IPS-NIHi11 (cell line): ENCODE data around the gene OR11A1.

Experiments used
- DNase-seq: peaks from one replicate; pipeline ENCODE4 v3.0.0; 2012; ENCODE audit warnings: mixed read lengths, low spot score

OR11A1 gene, protein sequence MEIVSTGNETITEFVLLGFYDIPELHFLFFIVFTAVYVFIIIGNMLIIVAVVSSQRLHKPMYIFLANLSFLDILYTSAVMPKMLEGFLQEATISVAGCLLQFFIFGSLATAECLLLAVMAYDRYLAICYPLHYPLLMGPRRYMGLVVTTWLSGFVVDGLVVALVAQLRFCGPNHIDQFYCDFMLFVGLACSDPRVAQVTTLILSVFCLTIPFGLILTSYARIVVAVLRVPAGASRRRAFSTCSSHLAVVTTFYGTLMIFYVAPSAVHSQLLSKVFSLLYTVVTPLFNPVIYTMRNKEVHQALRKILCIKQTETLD

DNA sequence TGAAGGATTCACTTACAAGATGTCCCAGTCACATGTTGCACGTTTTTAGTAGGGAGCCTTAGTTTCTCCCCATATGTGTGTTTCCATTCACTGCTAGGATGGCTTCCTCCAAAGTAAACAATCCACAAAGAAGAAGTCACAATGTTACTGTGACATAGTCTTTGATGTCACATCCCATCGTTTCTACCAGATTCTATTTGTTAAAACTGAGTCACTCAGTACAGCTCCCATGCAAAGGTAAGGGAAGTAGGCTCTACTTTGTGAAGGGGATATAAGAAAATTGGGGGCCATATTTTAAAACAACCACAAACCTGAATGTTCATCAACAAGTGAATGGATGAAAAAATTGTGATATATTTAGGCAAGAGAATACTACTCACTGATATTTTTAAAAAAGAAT lies at the start of gene OR11A1, which contains the start of gene OR2H1:
Gene OR11A1, minus strand, starts transcription at position 101 of the 400 bp plus-strand sequence. CDS start 29,430 bp downstream, outside the sequence.
Gene OR2H1, plus strand, starts transcription at position 185 of the 400 bp plus-strand sequence. CDS start 4,615 bp downstream, outside the sequence.
- DNase-seq: no peak

DNA sequence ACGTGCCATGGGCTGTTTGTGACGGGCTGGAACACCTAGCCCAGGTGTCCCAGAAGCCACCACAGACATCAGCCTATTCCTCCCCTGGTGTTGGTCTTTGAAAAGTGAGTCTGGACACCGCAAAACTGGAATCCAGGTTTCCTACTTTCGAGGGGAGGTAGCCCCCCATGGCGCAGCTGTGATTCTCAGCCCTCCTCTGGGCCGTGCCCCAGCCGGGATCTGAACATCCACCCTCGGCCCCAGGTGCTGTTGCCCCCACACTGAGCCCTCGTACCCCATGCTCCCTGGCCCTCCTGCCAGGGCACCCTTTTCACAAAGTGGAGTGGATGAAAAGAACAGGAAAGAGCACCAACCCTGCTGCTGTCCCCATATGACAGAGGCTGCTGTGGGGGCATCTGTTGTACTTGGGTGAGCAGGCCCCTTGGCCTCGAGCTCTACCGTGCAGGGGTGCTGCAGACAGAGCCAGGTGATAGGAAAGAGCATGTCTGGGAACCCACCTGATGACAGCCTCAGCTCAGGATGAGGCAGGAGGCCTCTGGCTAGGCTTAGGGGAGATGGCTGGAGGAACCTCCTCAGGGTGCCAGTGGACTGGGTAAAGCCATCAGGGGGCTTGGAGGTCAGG lies 49.7 kb upstream of the OR11A1 start:
- no peak for DNase-seq

DNA sequence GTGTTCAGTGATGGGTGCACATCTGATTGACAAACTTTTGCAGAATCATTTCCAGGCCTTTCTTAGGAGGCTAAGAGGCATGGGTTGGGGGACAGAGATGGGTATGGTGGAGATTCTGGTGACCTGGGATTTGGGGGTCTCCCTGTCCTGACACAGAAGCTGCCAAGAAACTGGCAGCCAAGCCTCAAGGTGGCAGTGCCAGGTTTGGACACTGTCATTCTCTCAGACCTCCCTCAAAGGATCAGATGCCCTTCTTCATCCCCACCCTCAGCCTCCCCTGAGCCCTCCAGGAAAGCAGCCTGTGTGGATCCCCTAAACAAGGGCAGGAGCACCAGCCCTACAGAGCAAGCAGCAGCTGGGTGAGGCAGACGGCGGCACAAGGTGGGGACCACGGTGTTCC lies 48.9 kb upstream of the OR11A1 start:
- no peak for DNase-seq

DNA sequence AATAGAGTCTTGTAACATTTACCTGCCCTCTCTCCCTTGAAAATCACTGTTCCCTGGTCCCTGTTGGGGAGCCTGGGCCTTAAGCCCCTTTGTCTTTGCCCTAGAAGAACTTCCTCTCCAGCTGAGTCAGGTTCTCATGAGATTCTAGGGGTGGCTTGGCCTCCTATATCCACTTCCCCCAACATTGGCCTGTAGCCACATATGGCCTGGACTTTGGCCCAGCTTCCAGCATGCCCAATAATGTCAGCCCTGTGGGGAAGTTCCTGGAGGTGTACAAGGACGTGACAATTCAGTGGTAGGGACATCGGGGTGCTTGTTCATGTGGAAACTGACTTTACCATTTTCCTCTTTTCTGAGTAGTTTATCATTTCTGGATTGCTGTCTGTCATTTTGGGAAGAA lies 48.1 kb upstream of the OR11A1 start:
- DNase-seq: no peak

DNA sequence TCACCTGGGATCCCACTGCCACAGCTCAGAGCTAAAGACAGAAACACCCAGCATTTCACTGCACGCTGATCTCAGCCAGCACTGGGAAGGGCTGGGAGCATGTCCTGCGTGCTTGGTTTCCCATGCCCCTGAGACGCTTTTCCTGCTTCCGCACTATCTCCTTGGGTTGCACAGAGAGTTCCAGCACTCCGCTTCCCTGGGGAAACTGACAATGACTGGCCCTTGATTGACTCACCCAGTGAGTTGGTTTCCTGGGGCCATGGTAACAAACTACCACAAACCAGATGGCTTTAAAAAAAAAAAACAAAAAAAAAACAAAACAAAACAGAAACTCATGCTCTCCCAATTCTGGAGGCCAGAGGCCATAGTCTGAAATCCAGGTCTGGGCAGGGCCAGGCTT lies 45.7 kb upstream of the OR11A1 start:
- DNase-seq: no peak

DNA sequence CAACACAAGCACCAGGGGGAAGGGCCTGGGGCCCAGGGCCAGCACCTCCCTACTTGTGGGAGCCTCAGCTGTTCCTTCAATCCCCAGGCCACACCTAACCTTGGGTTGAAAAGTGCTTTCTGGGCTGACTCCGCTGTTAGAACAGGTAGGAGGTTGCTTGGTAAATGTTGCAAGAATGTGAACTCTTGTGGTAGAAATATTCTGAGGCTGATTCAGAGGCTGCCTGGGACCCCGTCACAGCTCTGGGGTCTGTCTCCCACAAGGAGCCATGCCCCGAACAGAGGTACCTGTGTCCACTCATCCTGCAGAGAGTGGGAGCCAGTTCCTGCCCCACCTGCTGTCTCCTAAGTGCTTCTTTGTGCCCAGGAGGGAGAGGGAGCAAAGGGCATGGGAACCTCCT lies 45.3 kb upstream of the OR11A1 start:
- DNase-seq: no peak

DNA sequence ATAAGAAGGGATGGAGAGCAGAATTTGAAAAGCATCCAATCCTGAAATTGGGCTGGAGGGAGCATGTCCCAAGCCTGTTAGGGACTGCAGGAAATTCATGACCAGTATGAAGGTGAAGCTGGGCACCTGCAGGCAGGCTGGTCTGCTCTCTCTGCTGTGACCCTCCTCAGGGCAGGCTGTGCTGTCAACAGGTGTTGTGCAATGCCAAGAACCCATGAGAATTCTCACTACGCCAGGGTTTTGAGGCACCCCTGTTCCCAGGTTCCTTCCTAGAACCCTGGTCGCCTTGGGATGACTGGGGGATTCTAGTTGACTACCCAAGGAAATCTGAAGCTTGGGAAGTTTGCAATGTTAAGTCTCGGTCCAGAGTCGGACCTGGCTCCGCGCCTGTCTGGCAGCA lies 44.2 kb upstream of the OR11A1 start:
- no peak for DNase-seq

DNA sequence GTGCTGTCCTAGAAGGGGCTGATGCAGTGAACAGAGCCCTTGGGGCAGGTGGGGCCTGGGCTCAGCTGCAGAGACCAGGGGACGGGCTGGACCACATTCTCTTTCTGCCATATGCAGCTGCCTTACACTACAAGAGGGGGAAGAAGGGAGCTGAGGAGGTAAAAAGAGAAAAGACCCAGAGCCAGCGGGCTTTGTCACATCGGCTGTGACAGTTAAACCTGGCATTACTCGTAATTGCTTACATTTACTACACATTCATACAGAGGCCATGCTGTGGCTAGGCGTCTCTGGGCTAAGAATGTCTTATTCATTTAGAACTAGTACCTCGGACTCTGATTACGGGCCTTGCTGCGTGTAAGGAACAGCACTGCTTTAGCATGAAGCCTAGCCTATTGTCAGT lies 43.7 kb upstream of the OR11A1 start:
- DNase-seq: no peak

DNA sequence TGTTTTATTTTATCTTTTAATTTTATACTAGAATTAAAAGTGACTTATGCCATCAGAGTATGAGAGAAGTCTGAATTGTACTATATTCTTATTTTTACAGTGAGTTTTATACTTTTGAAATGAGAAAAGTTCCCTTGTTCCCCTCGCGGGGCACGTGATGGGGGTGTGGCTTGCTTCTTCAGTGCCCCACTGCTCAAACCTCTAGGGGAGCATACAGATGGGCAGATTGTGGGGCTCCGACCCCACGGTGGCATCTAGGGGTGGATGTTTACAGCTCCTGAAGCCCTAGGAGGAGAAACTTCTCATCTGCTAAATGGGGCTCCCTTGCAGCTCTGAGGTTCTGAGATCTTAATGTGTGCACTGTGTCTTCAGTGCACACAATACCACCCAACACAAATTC lies 42.8 kb upstream of the OR11A1 start:
- DNase-seq: no peak

DNA sequence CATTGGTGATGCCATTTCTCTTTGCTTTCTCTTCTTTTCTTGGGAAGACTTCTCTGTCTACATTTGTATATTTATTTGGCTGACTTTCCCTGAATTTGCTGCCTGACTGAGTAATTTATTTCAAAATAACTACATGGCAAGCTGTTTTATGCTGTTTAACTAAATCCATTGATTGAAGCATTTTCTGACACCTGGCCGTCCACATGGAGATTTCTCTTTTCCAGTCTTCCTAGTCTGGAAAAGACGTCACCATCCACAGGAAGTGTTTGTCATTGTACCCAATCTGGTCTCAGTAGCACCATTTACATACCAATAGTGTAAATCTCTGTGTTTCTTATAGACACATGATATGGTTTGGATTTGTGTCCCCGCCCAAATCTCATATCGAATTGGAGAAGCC lies 40.1 kb upstream of the OR11A1 start:
- DNase-seq: no peak

DNA sequence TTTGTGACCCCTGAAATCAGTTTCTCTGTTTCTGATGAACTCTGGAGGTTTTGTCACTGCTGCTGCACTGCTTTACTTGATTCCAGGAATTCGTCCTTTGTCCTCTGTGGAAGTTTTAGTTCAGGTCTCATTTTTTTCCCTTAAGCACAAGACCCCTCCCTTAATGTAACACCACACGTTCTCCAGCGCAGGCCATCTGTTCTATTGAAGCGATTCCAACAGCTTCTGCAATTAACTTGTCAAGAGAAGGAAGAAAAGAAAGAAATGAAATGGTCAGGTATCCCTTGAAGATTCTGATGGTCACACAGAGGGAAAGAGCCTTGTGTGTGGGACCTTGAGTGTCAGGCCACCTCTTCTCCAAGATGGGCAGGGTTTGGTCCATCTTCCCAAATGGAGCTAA lies 38.7 kb upstream of the OR11A1 start:
- no peak for DNase-seq

DNA sequence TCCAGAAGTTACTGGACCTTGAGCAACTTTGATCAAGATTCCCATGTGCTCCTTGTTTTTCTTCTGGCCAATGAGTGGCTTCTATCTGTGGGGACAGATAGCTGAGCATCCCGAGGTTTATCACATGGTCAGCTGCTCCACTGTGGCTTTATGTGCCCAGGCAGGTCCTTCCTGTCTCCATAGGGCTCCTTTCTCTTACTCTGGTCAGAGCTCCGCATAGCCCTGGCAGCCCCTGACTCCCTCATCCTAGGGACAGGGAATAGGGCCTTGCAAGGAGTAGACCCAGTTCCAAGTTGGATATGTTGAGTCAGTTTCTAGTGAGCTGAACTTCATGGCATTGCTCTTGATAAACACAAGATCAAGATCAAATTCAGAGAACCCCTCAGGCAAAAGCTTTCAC lies 37.3 kb upstream of the OR11A1 start:
- no peak for DNase-seq

DNA sequence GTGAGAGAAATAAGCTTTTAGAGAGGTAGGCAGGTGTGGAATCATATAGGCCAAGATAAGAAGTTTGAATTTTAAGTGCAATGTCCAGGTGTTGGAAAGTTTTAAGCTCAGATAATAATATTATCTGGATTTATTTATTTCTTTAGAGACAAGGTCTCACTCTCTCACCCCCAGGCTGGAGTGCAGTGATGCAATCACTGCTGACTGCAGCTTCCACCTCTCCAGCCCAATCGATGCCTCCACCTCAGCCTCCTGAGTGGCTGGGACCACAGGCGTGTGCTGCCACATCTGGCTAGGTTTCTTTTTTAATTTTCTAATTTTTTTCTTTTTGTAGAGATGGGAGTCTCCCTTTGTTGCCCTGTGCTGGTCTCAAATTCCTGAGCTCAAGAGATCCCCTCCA lies 36.4 kb upstream of the OR11A1 start:
- no peak for DNase-seq

DNA sequence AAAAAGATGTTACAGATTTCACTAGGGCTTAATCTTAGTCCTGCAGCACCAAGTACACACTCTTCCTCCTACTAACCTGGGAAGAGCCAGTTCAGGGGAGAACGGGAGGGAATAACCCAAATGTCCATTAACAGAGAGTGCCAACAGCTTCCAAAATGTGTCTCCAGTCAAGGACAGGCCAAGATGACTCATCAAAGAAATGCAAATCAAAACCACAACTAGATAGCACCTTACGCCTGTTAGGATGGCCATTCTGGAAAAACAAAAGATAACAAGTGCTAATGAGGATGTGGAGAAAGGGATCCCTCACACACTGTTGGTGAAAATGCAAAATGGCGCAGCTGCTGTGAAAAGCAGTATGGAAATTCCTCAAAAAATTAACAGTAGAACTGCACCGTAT lies 34.7 kb upstream of the OR11A1 start:
- no peak for DNase-seq

DNA sequence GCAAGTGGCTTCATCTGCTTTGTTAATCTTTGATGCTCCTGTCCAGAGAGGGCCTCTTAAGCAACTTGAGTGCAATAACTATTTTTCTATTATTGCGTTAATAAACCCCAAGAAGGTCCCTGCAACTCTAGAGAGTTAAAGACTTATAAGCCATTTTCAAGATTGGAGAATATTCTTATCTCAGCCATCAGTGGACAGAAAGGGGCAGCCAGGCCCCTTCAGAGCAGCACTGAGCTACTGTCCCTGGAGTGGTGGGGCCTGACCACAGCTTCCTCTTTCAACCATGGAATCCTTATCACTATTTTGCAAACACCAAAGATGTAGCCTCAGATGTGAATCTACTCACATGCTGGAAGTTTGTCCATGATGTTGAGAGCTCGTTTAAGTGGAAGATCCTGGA lies 33.7 kb upstream of the OR11A1 start:
- no peak for DNase-seq

DNA sequence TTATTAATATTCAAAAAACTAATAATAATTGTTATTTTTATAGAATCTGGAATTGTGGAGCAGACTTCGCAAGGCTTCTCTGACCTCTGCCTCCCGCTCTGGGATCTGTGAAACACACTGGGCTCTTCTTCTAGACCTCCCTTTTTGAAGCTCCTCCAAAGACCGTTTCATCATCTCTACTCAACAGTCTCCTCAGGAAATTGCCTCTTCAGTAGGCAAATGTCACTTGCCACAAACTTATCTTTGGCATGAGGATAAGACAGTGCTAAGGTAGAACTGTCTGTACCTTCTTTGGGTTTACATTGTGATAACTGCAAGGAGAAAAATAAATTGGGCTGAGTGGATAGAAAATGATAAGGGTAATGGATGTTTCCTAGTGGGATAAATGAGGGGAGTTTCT lies 33.2 kb upstream of the OR11A1 start:
- DNase-seq: no peak

DNA sequence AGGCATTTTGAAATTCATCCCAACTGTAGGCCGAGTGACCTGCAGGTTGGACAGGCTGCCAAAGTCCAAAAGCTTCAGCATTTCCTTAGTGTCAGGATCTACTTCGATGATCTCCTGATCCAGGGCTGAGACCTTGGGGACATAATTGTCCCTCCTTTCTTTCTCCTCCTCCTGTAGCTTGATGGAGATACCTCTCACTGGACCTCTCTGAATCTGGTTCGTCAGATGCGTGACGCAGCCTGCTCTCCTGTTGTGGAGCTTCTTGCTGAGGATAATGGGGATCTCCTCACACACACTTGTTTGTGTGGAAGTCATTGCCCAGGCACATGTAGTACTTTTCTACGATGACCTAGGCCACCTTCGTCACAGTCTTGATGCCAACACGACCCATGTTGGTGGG lies 32.4 kb upstream of the OR11A1 start:
- DNase-seq: no peak

DNA sequence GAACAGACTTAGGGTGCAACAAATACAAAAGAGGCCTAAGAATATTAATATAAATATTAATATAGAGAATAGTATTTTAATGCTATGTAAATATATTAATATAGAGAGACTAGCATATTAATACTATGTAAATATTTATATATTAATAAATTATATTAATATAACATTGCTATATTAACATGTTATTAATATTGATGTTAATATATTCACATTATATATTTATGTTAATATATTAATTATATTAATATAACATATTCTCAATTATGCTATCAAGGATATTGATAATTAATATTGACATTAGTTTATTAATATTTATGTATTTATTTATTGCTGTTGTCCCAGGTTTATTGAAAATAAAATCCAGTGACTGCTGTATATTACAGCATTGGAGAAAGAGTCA lies 32.0 kb upstream of the OR11A1 start:
- no peak for DNase-seq

DNA sequence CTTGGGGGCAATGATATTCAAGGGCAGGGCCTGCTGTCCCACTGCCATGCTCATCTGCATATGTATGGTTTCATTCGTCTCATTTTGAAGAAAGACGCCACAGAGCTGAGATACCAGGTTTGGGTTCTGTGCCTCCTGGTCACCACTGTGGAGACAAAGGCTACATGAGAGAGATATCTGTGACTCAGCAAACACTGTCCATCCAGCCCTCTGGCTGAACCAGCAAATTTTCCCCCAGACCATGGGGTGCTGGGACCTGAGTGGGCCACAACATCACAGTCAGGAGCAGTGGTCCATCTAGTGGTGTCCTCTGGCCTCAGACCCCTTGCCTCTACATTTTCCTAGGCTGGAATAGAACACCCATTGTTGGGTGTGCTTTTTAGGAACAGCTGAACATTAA lies 30.8 kb upstream of the OR11A1 start, which contains the start of gene MAS1L:
Gene MAS1L, minus strand, starts transcription at position 297 of the 400 bp plus-strand sequence. Its CDS starts 54 bp downstream, at position 243.
- no peak for DNase-seq

DNA sequence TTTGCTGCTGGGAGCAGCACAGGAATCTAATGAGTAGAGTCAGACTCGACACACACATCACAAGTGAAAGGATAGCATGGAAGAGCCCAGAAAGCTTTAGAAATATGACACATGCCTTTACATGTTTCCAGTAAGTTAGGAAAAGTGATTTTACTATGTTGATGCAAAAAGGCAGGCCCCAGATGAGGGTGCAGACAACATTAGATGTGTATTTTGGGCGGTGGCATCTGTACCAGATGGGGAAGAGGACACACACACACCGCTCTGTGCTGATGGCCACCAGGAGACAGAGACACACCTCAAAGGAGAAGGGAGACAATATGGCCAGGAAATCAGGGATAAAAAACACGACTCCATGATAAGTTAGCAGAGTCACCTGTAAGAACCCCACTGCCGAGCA lies 30.3 kb upstream of the OR11A1 start:
- DNase-seq: no peak

DNA sequence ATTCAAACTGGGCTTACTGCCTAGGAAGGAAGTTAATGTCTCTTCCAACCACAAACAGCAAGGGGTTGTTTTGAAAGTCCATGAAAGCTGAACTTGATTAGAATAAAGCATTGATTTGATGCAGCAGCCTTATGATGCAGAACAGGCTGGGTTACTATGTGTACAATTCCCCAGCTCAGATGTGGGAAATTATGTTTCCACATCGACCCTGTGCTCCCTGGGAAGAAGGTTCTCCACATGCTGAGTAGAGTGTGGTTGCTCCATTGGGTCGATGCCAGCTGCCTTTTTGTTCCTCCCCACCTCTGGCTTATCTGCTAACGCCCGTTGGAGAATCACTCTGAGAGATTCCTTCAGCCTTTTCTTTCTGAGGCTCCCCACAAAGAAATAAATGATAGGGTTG lies 29.7 kb upstream of the OR11A1 start:
- DNase-seq: no peak

DNA sequence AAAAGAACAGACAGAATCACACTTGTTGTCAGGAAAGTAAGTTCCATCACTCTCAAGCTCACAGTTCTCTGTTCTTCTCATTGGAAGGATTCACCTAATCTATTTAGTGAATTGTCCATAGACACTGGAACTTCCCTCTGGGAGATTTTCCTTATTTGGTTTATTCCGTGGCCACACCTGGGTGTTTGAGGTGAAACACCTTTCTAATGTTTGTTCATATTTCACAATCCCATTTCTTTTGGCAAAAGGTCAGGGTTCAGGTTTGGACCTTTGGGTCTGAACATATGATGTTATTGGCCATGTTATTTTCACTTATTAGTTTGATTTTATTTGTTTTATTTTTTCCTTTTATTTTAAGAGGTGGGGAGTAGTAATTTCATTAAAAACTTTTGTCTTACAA lies 26.9 kb upstream of the OR11A1 start:
- DNase-seq: no peak

DNA sequence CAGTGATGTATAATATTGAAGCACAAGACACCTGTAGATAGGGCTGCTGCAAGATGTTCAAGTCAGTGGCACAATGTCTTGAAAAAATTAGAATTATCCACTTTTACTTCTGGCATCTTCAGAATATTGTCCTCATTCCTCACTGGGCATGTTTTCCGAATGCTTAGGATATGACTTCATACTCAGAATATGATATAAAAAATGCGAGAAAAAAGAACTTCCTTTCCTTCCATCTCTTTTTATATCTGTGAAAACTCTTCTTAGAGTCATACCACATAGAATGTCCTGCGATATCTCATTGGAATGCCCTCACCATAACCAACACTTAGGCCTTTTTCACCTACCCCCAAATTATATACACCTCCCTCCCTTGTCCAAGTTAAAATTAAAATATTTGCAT lies 26.3 kb upstream of the OR11A1 start:
- no peak for DNase-seq

DNA sequence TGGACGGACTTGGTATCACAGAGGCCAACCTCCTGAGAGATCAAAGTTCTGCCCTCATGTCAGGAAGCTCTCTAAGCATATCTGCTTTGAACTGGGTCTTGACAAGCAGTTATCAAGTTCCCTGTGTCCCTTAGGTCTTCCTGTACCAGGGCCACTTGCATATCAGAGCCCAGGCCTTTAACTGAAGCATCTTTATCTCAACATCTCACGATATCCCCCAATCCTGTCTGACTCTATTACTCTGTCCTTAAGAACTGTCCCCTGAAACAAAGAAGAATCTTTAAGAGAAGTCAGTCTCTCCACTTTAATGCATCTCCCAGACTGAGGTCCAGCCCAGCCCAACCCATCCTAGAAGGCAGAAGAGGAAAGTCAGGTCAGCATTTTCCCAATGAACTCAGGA lies 22.7 kb upstream of the OR11A1 start:
- DNase-seq: no peak
